ENCODE measurements around the gene CRACR2A.
A peak's percentile ranks its signal among the peaks of the same experiment; 100 is the strongest.

The CRACR2A gene

GRCh38 chr12:3611860-3612703 lies 140.8 kb downstream of the CRACR2A start:
- DNase-seq, result no peak

- DNase-seq, result no peak
These were observed 145.1 kb downstream of the CRACR2A start for GRCh38 chr12:3607821-3608220.

- DNase-seq, result peak in 1 of 3 experiments; percentile 44
These were observed 145.7 kb downstream of the CRACR2A start for GRCh38 chr12:3607039-3607720.

DNA sequence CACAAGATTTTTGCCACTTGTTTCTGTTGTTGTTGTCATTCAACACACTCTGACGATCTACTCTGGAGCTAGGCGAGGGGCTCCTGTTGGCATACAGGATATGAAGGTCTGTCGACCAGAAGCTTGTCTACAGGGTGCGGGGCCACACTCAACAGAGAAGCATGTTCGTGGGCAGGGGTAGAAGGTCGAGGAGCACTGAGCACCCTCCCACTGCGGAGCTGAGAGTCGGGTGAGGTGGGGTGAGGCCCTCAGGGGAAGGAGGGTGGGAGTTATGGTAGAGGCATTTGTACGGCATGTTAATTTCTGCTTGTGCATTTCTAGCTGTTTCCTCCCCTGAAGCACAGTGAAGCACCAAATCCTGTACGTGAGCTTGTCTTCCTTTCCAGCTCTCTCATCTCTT lies 146.8 kb downstream of the CRACR2A start:
- DNase-seq, result no peak

GRCh38 chr12:3605692-3606091 lies 147.2 kb downstream of the CRACR2A start:
- DNase-seq, result no peak

DNA sequence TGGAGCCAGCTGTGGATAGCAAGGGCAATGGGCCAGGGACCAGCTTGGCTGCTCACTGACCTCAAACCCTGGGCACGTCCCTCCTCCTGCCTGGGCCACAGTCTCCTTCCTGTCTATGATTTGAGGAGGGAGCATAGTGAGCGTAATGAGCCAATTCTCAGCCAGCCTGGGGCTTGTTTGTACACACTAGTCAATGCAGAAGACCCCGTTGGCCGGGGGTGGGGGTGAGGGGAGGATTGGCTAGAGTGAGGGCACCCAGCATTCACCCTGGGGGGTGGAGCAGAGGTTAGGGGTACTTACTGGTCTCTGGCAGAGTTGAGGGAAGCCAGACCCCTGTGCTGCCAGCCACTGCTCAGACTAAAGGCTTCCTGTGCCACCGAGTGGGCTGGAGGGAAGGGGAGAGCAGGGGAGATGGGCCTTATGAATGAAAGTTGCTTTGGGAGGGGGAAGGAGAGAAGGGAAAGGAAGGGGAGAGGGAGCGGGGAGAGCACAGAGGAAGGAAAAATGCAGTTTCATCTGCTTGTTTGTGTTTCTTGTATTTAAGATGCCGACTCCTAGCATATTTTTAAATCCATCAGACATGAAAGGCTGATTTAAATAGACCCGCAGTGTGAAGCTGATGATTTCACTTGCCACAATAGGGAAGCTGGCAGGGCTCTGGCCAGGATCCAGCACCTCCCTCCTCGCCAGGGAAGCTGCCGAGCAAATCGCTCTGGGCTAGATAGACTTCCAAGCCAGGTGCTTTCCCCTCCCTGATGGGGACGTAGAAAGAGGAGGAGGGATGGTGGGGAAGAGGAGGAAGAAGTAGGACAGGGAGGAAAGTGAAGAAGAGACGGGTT lies 147.9 kb downstream of the CRACR2A start:
- DNase-seq, result peak; percentile 60 to 96 (median 91)

DNA sequence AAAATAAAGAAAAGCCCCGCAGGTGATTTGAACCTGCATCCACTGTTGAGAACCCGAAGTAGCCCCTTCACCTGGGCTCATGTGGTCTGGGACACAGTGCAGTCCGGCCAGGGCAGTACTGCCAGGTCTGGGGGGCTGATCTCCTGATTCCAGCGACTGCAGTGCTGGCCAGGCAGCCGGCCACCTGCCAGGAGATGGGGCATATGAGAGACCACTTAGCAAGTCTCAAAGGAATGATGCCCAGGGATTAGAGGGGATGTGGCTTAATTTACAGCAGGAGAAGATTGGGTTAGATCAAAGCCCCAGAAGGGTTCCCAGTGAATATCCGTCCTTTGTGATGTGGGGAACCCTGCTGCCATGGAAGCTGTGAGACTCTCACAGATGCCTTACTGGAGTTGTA lies 148.6 kb downstream of the CRACR2A start:
- peak in 2 of 3 experiments; percentile 57 to 75 for DNase-seq

DNA sequence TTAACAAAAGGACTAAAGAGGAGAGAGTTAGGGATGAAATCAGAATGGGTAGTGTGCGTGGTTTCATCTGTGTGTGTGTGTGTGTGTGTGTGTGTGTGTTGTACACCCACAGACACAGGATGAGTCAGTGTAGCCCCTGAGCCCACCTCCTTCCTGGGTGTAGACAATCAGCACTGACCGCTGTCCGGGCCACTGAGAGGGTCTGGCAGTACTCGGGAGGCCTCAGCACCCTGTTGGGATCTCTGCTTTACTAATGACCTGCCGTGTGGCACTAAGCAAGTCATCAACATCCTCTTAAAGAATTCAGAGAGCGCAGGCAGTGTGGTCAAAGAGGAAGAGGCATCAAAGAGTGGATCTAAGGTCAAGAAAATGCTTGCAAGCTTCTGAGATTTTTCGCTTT lies 149.3 kb downstream of the CRACR2A start:
- DNase-seq, result no peak

DNA sequence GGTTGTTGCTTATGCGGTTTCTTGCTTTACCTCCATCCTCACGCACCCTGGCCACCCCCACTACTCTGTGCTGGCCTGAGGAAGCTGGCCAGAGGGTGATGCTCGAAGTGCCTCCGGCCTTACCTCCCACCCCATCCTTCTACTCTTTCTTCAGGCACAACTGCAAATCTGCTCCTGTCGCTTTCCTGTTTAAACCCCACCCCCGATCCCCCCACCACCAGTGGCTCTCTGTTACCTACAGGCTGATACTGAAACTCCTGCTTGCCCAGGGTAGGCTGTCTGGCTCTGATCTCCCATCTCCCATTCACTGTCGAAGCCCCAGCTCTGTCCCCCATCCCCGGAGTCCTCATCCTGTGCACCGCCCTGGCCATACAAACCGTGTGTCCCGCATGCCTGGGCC lies 150.4 kb downstream of the CRACR2A start:
- DNase-seq, result no peak

- peak in 1 of 3 experiments; percentile 28 for DNase-seq
These were observed 151.3 kb downstream of the CRACR2A start for GRCh38 chr12:3601461-3602150.

- no peak for DNase-seq
These were observed 152.0 kb downstream of the CRACR2A start for GRCh38 chr12:3600951-3601350.

DNA sequence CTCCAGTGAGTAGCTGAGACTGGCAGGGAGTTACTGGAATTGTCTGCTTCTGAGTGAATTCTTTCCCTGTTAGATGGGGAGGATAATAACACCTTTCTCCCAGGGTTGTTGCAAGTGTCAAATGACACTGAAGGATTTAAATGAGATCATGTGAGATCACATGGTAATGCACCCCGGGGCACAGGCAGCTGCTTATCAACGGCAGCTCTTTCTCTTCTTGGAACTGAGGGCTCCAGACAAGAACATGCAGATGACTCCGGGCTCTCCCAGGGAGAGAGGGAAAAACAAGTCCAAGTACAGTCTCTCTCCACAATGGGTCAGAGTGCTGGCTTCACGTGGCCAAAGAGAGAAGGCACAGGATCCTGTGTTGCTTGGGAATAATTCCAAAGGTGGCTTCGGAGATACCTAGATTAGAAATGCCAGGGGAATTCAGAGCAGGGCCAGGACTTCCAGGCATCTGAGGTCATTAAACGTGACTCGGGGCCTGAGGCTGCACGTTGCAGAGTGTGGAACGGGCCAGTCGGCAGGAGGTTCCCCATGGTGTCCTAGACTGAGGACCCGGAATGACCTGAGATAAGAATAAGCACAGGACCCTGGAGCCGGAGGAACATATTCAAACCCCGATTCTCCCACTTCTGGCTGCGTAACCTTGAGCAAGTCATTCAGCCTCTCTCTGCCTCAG lies 152.7 kb downstream of the CRACR2A start:
- DNase-seq, result peak in 2 of 3 experiments; percentile 27 to 37

DNA sequence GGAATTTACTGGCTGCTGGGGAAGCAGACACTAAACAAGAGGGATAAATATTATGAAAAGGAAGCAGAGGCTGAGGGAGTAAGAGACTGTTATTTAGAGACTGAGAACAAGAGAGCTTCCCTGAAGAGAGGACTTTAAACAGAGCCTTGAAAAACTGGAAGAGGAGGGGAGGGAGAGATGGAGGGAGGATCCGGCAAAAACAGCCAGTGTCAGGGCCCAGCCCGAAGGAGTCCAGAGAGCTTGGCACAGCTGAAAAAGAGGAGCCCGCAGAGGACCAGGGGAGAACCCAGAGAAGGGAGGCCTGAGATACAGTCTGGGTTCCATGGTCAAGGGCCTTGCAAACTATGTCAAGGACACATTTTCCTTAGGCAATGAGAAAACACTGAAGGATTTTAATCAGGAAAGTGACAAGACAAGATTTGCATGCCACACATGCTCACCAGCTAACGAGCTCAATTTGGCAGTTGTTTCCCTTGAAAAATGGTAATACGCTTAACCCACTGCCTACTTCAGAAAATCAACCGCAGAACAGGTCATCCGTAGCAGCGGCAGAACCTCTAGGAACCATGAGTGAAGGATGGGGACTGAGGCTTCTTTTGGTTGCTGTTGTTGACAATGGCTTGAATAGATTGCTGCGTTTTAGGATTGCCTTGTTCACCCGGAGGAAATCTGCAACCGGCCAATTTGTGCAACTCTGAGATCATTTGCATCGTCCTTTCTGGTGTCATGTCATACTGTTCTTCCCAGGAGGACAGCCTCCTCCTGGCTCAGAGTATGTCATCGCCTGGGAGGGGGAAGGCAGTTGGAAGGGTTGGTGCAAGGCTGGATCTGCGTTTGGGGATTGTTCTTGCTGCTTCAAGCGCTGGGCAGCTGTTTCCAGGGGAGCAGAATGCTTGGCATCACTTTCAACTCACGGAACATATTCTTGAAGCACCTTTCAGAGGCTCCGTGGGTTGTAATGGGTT lies 153.7 kb downstream of the CRACR2A start:
- DNase-seq, result peak in 1 of 3 experiments; percentile 16

DNA sequence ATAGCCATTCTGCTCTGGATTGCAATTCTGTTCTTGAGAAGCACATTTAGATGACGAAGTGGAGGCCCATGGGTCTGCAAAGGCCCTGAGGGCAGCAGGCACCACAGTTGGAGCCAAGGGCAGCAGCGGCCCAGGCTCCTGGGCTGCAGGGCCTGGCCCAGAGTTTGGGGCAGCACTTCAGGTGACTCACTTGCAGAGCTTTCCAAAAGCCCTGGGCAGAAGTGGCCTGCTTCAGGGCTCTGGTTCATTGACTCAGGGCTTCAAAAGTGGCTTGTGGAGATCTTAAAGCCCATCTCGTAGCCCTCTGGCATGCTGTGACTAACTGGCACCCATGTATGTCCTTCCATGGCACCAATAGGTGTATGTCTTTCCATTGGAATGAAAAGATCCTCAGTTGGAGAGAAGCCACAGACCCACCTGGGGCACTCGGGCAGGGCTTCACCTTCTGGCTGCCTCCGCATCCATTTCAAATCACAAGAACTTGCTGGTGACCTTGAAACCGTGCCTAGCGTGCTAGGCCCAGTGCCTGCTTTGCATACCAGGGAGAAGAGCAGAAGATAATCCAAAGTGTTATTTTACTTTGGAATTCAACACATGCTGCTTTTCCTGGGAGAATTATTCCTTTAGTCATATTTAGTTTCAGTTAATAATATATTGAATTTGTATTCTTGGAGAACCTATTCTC lies 155.2 kb downstream of the CRACR2A start:
- no peak for DNase-seq

GRCh38 chr12:3596703-3597415 lies 156.1 kb downstream of the CRACR2A start:
- no peak for DNase-seq

DNA sequence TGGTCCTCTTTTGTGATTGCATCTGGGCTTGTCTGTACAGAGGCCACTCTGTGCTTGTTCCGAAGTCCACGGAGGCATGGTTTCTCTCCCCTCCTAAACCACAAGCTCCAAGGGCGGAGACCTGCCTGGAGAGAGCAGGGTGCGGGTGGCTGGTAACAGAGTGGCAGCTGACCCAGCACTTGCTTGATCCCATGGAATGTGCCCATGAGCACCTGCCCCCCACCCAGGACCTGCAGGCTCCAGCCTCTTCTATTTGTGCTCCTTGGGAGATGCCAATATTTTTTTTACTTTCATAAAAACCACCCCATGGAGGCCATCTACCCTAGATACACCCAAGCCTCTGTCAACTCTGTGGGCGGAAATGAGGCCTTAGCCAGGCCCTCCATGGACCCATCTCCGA lies 157.2 kb downstream of the CRACR2A start:
- DNase-seq, result no peak

GRCh38 chr12:3594966-3595365 lies 157.9 kb downstream of the CRACR2A start:
- DNase-seq, result no peak

GRCh38 chr12:3593906-3594483 lies 158.9 kb downstream of the CRACR2A start:
- no peak for DNase-seq
